Spinal cord (tissue), 10 donors: ENCODE results near the gene ACAD9. TPM values are rescaled to one million over a fixed set of nuclear protein-coding genes. Genes with fewer than 3 reads are reported as not detected.

ENCODE experiments used
- DNase-seq, 6 donors: peaks; one replicate each; pipeline versions ENCODE4 v3.0.0 to v3.0.0-alpha.2; 2013 to 2015; ENCODE audit warnings: low spot score in 6 of 6, low read depth in 4 of 6
- H3K27ac ChIP-seq: one replicate; pipeline ENCODE4 v1.5.1; 2013; ENCODE audit warnings: low read depth, low read length, control low read depth
- H3K27me3 ChIP-seq: one replicate; pipeline ENCODE4 v1.6.1; 2013; ENCODE audit warnings: low read length; ENCODE audit not compliant: control insufficient read depth, insufficient read depth
- H3K36me3 ChIP-seq: one replicate; pipeline ENCODE4 v1.6.1; 2013; ENCODE audit warnings: low read length; ENCODE audit not compliant: control insufficient read depth, insufficient read depth
- H3K4me1 ChIP-seq: one replicate; pipeline ENCODE4 v1.6.1; 2013; ENCODE audit warnings: low read length; ENCODE audit not compliant: control insufficient read depth, insufficient read depth
- H3K4me3 ChIP-seq: one replicate; pipeline ENCODE4 v1.5.1; 2013; ENCODE audit warnings: low read depth, low read length, control low read depth
- H3K9me3 ChIP-seq: one replicate; pipeline ENCODE4 v1.6.1; 2013; ENCODE audit warnings: low read length; ENCODE audit not compliant: control insufficient read depth, insufficient read depth
- WGBS: methylation state at CpG from one replicate; pipeline ENCODE4 v1.1.5; 2013; ENCODE audit warnings: missing lambda C conversion rate; ENCODE audit not compliant: insufficient coverage; 5-methylcytosine and 5-hydroxymethylcytosine counted together
- polyA plus RNA-seq, 2 donors: library from polyadenylated mRNA; unstranded; fragments of 120-200 nt; gene quantifications; one replicate each; pipeline ENCODE4 v1.2.1, GENCODE V29; 2013; ENCODE audit not compliant: insufficient read length in 2 of 2
- total RNA-seq, 2 donors: library from RNA; depleted of rRNA in 1 of 2; stranded (reverse); fragments of 120-200 nt in 1 of 2; fragments of >200 nt in 1 of 2; gene quantifications; one replicate each; pipeline versions ENCODE4 v1.2.3 to v1.2.4, GENCODE V29; 2013 to 2014
- donor health status: healthy.

Gene ACAD9
- total and polyA plus RNA-seq, 4 donors: 32.0 to 44.7 (median 36.0) TPM

DNA sequence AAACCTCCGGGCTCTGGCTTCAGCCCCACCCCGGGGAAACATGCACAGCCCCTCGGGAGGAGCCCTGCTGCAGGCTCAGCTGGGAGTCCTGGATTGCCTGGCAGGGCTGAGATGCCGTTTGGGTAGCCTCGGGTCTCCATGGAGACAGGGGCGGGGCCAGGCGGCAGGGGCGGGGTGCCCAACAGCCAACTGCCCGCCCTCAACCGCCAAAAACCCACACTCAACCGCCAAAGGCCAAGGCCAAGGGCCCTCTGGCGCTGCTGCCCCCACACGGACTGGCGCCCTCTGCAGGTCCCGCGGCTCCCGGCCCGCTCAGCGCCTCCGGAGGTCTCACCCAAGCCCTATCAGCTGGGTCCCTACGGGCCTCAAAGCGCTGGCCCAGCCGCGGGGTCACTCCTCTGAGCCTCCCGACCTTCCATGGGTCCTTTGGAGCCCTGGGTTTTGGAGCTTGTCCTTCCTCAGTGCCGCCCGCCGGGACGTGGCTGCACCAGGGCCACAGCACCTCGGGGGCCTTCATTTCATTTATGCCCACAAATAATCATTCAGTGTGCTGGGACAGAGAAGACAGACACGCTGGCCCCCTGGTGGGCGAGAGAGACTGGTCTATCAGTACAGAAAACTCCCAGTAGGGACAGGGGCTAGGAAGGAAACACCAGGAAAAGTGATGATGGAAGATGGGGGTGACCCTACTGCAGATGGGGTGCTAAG lies 33.5 kb upstream of the ACAD9 start:
- Histone ChIP-seq H3K9me3 (no peaks in the 10 kb centered on the region), H3K4me1 (peaks cover 33% of the 10 kb centered on the region), H3K36me3 (no peaks in the 10 kb centered on the region), H3K27ac (peak overlapping the region; percentile 79), H3K4me3 (peak overlapping the region; percentile 47), H3K27me3 (no peaks in the 10 kb centered on the region)
- WGBS: 5% methylated on average over 31 of the region's 32 CpGs
- peak; percentile 31 to 92 (median 65) for DNase-seq

- H3K27ac ChIP-seq: no peak overlapping the region
- H3K27me3 ChIP-seq: no peaks in the 10 kb centered on the region
- 86% methylated on average over 13 of the region's 13 CpGs for WGBS
- peaks cover 33% of the 10 kb centered on the region for H3K4me1 ChIP-seq
- no peaks in the 10 kb centered on the region for H3K9me3 ChIP-seq
- H3K36me3 ChIP-seq: no peaks in the 10 kb centered on the region
- DNase-seq: no peak
- no peak overlapping the region for H3K4me3 ChIP-seq
Measured at GRCh38 chr3:128846486-128846891, 32.9 kb upstream of the ACAD9 start.

DNA sequence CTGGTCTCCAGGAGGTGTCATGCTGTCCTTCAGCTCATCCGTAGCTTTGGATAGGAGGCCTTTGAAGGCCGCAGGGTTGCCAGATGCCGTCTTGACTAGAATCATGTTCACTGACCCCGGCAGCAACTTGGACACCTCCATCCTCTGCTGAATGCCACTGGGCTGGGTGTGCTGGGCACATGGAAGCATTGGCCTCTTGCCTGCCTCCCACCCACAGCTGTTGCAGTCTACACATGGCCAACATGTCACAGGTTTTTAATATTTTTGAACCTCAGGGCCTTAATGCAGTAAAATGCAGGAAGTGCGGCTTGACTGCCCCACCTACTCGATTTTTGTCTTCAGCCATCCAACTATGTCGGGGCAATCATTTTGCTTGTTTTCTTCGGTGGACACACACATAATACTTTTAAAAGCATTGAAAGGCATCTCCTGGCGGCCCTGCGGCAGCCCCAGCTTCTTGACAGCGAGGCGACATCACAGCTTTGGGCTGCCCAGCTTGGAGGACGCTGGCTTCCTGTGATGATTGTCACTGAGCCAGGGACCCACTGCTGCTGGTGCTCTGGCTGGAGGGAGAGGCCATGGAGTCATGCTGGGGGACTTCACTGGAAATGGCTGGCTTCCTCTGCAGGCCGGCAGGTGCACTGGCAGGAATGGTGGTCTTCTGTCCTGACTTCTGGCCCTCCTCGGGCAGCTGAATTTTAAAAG lies 31.6 kb upstream of the ACAD9 start:
- no peaks in the 10 kb centered on the region for H3K9me3 ChIP-seq
- DNase-seq: no peak
- no peak overlapping the region for H3K4me3 ChIP-seq
- H3K4me1 ChIP-seq: peaks cover 33% of the 10 kb centered on the region
- H3K27ac ChIP-seq: no peak overlapping the region
- no peaks in the 10 kb centered on the region for H3K27me3 ChIP-seq
- H3K36me3 ChIP-seq: no peaks in the 10 kb centered on the region
- whole genome bisulfite sequencing: 76% methylated on average over 15 of the region's 15 CpGs

GRCh38 chr3:128848936-128849335 lies 30.5 kb upstream of the ACAD9 start:
- no peak overlapping the region for H3K27ac ChIP-seq
- peaks cover 2% of the 10 kb centered on the region for H3K36me3 ChIP-seq
- peaks cover 33% of the 10 kb centered on the region for H3K4me1 ChIP-seq
- no peaks in the 10 kb centered on the region for H3K27me3 ChIP-seq
- DNase-seq: no peak
- WGBS: 92% methylated on average over 12 of the region's 13 CpGs
- H3K4me3 ChIP-seq: no peak overlapping the region
- H3K9me3 ChIP-seq: no peaks in the 10 kb centered on the region

DNA sequence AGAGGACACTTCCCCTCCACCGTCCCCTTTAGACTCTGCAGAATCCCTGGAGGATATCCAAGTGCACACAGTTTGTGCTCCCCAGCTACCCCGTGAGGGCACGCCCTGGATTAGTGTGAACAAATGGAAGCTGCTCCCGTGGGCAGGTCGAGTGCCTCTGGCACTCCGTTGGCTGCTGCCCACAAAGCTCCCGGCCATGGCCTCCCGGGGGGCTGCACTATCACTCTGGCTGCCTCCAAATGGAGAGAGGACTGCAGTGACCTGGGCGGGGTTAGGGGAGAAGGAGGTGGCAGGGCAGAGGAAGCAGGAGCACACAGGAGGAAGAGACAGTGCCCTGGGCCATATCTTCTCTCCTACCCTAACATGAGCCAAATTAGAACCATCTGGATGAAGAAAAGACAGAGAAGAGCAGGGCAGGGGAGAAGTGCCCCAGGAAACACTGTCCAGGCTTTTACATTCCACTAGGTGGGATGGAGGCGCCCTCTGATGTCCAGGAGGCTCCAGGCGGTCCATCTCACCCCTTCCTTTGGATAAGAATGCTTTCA lies 29.4 kb upstream of the ACAD9 start:
- Histone ChIP-seq H3K27me3 (no peaks in the 10 kb centered on the region), H3K27ac (no peak overlapping the region), H3K36me3 (peaks cover 2% of the 10 kb centered on the region), H3K9me3 (no peaks in the 10 kb centered on the region), H3K4me3 (no peak overlapping the region), H3K4me1 (peaks cover 24% of the 10 kb centered on the region)
- WGBS: 68% methylated on average over 10 of the region's 11 CpGs
- DNase-seq: no peak

DNA sequence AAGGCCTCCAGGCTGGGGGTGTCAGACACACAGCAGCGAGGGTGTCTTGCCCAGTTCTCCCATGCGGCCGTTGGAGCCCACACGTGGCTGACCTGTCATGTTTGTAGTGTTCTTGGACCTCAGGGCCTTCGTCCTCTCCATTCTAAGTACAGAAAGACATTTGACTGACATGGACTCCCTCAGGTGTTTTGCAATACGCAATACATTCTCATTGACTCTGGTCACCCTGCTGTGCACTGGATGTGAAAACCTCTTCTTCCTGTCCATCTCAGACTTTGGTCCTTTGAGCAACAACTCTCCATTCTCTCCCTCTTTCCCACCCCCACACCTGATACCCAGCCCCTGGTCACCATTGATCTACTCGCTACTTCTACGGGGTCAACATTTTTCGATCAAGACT lies 28.9 kb upstream of the ACAD9 start:
- Histone ChIP-seq H3K9me3 (no peaks in the 10 kb centered on the region), H3K27ac (no peak overlapping the region), H3K36me3 (peaks cover 2% of the 10 kb centered on the region), H3K4me1 (peaks cover 19% of the 10 kb centered on the region), H3K27me3 (no peaks in the 10 kb centered on the region), H3K4me3 (no peak overlapping the region)
- 88% methylated on average over 6 of the region's 9 CpGs for WGBS
- no peak for DNase-seq

- Histone ChIP-seq H3K4me3 (no peak overlapping the region), H3K36me3 (peaks cover 2% of the 10 kb centered on the region), H3K27ac (no peak overlapping the region), H3K27me3 (no peaks in the 10 kb centered on the region), H3K4me1 (peaks cover 8% of the 10 kb centered on the region), H3K9me3 (no peaks in the 10 kb centered on the region)
- DNase-seq: no peak
- 65% methylated on average over 4 of the region's 4 CpGs for WGBS
Measured at GRCh38 chr3:128851601-128852000, 27.8 kb upstream of the ACAD9 start.

- Histone ChIP-seq H3K4me1 (peaks cover 5% of the 10 kb centered on the region), H3K4me3 (no peak overlapping the region), H3K27me3 (no peaks in the 10 kb centered on the region), H3K36me3 (peaks cover 2% of the 10 kb centered on the region), H3K27ac (no peak overlapping the region), H3K9me3 (peaks cover 2% of the 10 kb centered on the region)
- DNase-seq: no peak
- 96% methylated on average over 5 of the region's 5 CpGs for WGBS
Measured at GRCh38 chr3:128853826-128854225, 25.6 kb upstream of the ACAD9 start.

DNA sequence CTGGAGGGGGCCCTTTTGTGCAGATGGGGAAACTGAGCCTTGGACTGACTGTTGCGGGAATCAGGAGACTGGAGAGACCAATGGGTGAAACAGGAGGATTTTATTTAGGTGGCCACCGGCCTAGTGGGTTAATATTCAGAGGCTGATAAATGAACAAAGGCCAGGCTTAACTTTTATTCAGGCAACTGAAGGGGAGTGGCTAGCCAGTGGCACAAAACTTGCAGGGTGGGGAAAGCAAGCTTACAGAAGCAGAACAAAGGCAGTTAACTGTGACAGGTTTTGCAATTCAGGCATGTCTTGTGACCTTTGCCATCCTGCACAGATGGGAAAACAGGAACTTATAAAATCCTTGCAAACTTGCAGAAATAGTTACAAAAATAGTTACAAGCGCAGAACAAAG lies 24.9 kb upstream of the ACAD9 start:
- Histone ChIP-seq H3K27ac (no peak overlapping the region), H3K4me1 (peaks cover 5% of the 10 kb centered on the region), H3K27me3 (no peaks in the 10 kb centered on the region), H3K4me3 (no peak overlapping the region), H3K9me3 (peaks cover 8% of the 10 kb centered on the region), H3K36me3 (peaks cover 2% of the 10 kb centered on the region)
- WGBS: 94% methylated on average over 3 of the region's 3 CpGs
- DNase-seq: no peak

DNA sequence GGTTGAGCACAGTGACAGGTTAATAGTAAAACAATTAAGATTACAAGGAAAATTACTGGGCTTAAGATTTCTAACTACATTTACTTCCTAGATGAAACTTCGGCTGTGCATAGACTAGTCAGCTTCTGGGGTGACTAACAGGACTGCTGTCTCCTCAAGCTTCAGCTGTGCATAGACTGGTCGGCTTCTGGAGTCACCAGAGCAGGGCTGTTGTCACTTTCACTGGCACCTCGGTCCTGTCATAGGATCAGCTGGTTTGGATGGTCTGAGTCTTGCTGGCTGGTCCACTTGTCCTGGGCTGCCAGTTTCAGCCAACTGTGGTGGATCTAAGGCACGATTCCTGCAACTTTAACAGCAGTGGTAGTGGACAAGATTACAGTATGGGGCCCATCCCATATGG lies 23.9 kb upstream of the ACAD9 start:
- H3K36me3 ChIP-seq: peaks cover 6% of the 10 kb centered on the region
- peaks cover 10% of the 10 kb centered on the region for H3K9me3 ChIP-seq
- WGBS: 78% methylated on average over 4 of the region's 4 CpGs
- no peak overlapping the region for H3K4me3 ChIP-seq
- no peak for DNase-seq
- H3K27ac ChIP-seq: no peak overlapping the region
- H3K4me1 ChIP-seq: no peaks in the 10 kb centered on the region
- H3K27me3 ChIP-seq: no peaks in the 10 kb centered on the region
